NCI-H187 (cell line): ENCODE results near the gene PRDM11.

Experiments used
- DNase-seq, 2 experiments: peaks; one replicate each; lab custom pipeline; 2025; lab: John Stamatoyannopoulos, UW

PRDM11 gene

DNA sequence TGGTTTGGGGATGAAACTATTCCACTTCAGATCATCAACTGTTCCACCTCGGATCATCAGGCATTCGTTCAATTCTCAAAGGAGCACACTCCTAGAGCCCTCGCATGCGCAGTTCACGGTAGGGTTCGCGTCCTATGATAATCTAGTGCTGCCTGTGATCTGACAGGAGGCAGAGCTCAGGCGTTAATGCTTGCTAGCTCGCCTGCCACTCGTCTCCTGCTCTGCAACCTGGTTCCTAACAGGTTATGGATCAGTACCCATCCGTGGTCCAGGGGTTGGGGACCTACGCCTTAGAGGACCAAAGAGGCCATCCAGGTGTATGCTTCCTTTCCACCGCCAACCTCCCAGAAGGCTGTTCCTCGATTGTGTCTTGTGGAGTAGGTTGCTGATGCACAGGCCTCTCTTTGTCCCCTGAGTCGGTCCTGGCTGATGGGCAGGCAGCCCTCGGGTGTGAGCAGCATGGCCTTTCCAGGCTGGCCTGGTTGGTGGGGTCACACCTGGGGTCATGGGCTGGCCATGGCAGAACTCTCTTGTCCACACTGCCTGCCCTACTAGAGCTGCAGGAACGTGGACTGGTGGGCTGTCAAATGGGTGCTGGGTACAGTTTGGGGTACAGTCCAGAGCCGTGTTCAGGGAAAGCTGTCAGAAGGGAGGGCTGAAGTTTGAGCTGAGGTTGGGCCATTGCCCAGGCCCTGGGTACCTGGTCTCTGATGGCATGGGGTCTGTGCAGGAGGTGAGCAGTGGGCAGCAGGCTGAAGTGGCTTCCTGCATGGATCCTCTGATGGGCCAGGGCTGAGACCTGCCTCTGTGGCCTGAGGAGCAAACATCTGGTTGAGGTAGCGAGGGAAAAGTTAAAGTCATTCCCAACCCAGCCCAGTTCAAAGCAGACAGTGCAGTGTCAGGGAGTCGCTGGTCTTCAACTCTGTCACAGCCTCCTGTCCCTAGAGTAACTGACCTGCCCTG lies 11.1 kb downstream of the PRDM11 start:
- no peak for DNase-seq

DNA sequence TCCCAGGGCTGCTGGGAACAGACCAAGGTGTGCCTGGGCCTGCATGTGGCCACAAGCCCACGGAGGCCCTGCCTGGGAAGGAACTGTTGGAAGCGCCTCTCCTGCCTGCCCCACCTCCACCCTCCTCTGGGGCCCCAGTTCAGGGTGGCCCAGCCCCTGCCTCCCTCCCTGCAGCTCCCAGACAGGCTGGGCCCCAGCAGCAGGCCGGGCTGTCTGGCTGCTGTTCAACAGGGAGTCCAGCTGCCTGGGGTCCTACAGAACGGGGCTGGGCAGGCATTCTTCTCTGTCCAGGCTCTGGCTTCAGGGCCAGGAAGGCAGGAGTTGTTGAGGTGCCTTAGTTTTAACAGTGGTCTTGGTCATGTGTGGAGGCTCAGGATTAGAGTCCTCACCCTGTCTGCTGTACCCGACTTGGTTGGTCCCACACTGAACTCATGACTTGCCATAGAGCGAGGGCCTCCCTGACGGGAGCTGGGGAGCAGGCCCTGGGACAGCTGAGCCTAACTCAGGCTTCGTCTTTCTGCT lies 11.8 kb downstream of the PRDM11 start:
- no peak for DNase-seq

DNA sequence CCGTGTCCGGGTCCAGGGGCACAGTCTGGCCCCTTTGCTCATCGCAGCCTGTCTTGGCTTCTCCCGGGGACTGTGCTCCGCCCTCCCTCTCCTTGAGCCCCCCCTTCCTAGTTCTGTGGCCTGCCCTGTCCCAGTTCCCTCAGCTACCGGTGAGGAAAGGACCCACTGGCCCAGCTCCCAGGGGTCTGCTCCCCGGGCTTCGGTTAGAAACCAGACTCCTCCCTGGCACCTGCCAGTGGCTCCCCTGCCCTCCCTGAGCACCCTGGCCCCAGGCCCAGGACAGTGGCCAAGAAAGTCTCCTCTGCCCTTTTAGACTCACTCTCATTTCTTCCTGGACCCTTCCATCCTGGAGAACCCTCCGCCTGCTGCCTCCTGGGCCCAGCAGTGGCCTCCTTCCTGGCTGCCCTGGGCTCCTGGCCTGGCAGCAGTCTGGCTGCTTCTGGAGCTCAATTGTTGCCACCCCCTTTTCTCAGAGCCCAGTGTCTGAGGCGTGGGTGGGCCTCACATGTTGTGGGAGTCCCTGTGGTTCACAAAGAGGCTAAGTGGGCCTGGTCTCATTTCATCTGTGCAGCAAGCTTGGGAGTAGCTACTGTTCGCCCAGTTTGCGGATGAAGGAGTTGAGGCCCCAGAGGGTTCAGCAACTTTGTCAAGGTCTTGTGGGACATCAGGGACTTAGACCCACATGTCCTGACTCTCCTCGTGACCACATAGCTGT lies 12.6 kb downstream of the PRDM11 start:
- no peak for DNase-seq

DNA sequence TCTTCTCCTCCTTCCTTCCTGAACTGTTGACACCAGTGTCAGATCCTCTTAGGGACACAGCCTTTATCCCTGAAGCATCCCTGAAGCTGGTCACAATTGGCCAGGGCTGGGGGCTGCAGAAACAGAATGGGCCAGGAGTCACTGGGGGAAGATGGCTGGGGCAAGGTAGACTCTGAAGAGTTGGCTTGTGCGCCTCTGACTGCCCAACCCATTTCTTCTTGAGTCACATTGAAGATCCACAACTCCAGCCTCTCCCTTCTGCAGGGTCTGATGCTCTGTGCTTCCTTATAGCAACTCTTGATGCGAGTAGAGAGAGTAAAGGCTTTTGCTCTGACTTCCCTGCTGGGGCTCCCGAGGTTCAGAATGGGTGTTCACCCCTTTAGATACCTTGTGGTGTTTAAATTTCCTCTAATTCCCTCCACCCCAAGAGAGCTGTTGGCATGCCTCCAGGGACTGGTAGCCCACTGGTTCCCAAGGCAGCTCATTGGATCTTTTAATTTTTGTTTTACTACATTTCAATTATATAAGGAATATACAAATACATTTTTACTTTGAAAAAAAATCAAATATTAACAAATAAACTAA lies 13.4 kb downstream of the PRDM11 start:
- DNase-seq, result no peak

DNA sequence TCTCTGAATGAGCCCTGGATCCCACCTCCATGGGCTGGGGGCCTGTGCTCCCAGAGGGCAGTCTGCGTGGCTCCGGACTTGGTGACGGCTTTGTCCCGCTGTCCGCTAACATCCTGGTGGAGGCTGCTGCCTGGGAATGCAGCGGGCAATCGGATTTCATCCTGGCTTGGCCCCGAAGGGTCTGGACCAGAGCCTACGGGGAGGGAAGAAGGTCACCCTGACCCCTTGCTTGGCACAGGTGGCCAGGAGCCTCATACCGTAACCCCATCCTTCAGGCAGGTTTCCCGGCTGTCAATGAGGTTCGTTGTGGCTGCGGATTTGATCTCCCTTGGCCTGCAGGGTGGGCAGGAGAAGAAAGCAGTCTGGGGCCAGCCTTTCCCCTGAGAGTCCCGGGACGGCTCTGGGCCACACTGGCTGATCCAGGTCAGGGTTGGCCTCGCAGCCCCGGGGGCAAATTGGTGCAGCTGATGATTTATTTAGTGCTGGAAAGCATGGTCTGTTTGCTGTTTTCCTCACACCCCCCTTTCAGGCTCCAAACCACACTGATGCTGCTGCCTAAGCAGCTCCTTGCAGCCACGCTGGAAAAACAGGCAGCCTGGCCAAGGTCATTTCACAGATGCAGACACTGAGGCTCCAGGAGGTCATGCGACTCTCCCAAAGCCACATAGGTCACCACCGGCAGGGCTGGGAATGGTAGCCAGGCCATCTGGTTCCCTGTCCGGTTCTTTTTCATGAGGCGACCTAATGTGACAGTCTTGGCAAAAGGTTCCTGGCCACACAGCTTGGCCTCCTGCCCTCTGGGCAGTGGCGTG lies 15.0 kb downstream of the PRDM11 start:
- no peak for DNase-seq

DNA sequence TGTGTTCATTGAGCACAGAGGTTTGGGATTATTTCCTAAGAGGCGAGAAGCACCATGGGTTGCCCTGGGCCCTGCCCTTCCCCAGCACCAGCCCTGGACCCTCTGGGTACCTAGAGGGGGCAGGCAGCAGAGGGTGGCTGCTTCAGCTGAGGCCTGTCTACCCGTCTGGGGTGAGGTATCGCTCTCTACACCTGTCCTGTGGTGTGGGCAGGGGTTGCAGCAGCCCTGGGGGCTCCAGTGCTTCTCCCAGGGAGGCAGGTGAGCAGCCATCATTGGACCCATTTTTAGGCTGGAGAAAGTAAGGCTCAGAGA lies 15.6 kb downstream of the PRDM11 start:
- DNase-seq, result no peak

DNA sequence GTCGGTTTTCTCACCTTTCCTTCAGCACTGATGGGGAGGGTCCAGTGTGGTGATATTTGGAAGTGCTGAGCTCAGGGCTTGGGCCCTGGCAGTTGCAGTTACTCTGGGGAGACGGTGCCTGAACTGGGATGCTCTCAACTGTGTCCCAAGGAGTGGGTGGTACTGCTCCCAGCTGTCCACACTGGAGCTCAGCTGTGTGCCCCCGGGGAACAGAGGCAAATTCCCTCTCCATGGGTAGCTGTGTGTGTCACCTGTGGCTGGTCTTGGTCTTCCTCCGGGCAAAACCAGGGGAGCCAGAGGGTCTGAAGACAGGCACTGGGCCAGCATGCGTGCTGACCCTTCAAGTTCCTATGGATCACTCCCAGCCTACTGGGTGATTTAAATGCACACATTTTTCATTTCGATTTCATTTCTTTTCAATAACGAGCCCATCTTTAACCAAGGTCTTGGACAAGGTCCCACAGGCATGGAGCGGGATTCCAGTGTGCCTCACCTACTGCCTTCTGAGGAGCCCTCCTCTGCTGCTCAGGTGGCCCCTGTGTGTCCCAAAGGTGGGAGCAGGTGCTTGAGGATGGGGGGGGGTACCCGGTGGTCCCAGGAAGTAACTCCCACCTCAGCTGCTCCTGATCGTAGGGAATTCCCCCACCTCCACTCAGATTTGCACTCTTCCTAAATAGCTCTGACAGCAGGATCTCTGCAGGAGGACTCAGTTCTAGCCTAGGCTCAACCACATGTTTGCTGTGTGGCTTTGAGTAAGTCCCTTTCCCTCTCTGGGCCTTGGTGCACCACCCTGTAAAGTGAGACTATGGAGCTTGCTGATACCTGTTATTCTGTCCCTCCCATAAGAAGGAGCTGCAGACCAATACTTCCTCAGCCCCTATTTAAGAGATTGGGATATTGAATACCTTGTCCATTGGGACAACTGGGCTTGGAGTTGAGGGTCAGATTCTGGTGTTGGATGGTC lies 16.8 kb downstream of the PRDM11 start:
- DNase-seq, result no peak

DNA sequence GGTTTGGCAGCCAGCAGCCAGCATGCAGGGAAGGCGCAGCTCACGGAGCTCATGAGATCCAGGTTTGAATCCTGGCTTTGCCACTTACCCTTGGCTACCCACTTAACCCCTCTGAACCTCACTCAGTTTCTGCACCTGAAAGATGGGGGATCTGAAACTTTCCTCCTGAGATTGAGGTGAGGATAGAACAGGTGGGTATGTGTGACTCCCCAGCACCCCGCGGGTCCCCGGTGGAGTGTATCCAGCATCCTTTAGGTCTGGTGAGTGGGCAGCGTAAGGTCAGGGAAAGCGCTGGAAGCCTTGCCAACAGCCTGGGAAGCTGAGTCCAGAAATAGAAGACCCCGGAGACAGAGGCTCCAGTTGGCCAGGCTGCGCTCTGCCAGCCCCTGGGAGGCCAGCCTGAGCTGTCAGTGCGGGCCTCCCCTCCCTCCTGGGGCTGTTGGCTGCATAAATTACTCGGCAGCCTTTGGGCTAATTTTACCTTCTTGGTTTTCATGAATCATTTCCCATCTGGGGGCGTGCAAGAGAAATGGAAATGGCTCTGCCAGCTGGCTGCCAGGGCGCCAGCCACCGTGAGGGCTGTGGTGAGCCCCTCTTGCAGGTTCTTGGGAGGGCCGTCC lies 17.6 kb downstream of the PRDM11 start:
- DNase-seq, result no peak

DNA sequence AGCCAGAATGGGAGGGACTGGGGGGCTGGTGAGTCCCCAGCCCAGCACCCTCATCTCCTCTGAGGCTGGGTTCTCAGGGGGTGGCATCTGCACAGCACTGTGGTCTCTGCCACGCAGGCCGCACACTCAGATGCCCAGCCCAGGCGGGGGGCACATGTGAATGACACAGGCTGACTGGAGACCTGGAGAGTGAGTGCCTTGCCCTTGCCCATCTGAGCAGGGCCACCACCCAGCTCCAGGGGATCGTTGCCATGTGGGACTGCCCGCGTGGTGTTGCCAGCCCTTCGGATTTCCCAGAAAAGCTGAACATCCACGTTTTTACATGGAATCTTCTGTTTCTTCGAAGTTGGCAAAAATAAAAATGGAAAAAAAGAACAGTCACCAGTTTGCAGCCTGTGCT lies 18.9 kb downstream of the PRDM11 start:
- no peak for DNase-seq

DNA sequence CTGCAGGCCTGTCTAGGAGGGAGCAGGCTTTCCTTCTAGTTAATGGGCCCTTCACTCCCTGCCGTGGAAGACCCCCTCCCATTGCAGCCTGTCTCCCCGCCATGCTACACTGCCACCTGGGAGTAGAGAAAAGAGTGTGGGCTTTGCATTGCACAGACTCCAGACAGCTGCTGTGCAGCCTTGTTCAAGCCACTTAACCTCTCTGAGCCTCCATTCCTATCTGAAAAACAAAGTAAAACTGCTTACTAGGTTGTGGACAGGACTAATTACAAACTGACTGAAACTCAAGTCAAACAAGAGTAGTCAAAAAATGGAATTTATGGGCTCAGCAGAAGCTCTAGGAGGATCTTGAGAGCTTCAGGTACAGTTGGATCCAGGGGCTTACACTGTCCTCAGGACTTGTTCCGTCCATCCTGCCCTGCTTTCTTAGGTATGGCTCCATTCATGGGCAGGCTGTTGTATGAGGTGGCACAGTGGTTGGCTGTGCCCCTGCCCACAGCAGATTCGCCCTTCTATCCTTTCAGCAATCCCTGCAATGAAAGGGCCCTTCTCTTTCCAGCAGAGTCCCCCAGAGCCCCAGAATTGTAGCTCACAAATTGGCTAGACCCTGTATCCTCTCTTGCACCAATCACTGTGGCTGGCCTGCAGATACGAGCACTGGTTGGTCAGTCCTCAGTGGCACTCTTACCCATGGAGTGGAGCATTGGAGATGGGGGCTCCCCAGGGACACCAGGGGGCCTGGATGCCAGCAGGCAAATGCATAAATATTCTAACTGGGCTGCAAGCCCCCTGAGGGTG lies 19.6 kb downstream of the PRDM11 start:
- no peak for DNase-seq

DNA sequence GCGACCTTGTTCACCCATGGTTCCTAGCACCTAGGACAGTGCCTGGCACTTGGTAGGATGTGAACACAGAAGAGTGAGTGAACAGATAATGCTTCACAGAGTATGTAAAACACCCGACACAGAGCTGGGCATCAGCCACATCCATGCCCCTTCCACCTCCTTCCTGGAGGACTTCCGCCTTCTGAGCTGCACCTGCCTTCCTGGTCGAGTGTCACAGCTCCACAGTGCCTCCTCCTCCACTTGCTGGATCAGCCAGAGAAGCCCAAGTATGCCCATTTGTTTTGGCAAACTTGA lies 20.1 kb downstream of the PRDM11 start:
- DNase-seq, result no peak

DNA sequence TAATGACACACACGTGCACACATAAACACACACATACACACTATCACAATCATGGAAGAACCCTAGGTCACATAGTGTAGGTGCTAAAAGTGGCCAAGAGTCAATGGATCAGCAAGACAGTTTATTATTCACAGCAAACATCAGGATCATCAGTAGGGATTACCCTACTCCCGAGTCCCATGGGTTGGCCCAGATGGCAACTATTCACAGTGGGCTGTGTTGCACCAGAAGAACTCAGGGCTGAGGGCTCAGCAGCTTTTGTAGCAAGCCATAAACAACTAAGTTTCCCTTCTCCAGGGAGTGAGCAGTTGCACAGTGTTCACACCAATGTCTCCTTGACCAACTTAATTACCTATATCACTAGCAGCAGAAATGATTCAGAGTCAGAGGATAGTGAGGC lies 20.8 kb downstream of the PRDM11 start:
- no peak for DNase-seq

DNA sequence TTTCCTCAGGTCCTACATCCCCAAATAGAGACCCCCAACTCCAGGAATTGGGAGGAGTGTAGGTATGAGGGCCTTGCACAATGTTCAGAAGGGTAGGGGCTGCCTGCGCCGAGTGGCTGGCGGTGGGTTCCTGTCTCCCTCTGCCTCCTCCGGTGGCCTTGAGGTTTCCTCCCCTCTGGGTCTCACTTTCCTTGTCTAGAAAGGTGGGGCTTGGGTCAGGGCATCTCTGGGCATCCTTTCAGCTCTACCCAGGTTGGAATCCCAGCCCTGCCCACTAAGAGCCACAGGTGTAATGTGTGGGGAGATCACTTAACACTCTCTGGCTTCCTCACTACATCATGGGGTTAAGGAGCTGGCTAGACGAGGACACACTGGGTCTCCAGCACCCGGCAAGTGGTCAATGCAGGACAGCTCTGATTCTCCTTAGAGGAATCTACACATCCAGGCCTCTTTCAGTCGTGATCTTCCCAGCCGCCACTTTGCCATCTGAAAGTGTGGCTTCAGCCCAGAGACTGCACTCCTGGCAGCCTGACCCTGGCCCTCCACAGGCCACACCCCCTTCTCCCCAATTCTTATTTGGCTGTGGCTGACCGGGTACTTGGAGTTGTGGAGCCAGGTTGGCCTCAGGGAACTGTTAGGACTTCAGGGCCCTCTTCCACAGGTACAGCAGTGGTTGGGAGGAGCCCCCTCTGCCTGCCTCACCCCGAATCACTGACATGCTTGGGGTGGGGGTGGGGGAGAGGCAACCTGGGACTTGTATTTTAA lies 22.1 kb downstream of the PRDM11 start:
- DNase-seq, result no peak

DNA sequence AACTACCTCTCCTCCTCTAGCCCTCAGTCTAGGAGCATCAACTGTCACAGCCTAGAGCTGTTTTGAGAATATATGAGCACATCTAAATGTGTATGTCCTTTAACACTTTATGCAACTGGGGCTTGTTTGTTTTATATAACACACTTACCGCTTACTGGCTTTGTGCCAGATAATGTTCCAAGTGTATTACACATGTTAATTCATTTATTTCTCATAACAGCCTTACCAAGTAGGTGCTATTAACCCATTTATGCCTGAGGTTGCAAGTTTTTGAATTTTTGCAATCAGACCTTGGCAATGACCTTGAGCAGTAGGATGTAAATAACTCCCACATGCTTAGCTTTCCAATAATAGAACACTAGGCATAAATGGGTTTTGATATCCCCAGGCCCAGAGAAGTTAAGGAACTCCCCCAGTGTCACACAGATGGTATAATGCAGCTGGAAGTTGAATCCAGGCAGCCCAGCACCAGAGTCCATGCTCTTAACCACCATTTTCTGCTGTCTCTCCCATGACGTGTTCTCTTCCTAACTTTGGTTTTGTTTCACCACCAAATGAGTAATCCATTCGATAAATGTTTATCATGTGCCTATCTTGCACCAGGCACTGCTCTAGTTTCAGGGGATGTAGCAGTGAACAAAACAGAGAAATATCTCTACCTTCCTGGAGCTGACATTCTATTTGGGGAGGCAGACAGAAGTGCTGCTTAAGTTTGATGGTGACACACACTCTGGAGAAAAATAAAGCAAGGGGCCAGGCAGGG lies 23.1 kb downstream of the PRDM11 start:
- no peak for DNase-seq

DNA sequence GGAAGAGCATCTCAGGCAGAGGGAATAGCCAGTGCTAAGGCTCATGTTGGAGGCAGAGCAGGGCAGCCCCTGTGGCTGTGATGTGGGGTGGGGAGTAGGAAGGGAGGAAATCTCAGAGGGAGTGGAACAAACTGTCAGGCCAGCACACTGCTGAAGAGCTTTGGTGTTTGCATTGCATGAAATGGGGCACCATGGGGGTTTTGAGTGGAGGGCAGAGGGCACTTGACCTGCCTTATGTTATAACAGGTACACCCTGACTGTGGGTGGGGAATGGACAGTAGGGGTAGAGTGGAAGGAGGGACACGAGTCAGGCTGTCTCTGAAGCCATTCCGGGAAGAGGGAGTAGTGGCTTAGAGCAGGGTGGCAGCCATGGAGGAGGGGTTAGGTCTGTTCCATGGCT lies 24.0 kb downstream of the PRDM11 start:
- DNase-seq, result no peak

DNA sequence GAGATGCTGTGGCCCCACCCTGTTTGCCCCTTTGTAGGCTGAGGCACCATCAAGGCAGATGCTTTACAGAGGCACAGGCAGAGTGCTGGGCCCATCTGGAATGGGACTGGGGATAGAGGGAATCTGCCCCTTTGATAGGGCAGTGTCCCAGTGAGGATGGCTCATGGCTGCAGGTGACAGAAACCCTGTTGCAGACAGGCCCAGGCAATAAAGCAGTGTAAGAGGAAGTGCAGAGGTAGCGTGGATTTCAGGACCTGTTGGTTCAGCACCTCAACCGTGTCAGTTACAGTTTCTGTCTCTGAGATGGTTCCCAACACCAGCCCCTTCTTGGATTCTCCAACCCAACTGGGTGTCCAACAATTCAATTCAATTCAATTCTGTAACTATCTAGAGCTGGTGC lies 25.1 kb downstream of the PRDM11 start:
- DNase-seq, result no peak

DNA sequence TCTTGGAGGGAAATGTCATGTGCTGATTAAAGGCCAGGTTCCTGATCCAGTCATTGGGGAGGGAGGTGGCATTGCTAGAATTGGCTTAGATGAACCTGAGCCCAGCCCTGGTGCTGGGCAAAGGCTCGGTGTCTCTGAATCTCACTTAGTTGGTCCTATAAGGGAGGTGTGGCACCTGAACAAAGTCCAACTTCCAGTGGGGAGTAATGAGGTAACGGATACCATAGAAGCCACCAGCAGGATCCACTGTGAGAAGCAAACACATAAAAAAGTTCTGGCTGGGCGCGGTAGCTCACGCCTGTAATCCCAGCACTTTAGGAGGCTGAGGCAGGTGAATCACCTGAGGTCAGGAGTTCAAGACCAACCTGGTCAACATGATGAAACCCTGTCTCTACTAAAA lies 26.6 kb downstream of the PRDM11 start:
- DNase-seq, result no peak

DNA sequence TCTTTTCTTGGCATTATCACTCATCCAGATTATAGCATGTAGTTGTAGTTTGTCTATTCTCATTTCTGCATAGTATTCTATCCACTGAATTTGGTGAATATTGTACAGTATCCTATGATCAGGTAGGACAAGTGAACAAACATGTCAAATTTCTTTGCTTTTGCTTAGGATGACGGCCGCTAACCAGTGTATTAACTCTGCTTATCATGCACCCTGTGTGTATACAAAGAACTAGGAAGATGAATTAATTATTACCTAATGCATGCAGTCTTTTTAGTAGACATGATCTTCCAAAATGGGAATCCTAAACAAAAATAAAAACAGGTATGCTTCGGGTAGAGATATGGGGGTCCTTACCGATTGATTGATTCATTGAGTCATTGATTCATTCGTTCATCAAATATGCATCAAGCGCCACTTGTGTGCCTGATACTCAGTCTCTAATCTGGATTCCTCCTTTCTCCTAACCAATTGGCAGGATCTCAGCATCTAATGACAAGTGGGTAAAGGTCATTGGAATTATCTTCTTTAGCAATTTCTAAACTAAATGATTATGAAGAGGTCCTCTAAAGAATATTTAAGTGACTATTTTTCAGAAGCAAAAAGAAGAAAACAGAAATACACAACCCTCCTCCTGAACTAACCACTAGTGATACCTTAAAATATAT lies 27.9 kb downstream of the PRDM11 start:
- no peak for DNase-seq
